Stomach (tissue), 4 donors: ENCODE data around the gene INPP4B.

ENCODE experiments used
- EP300 ChIP-seq: sonication (generic); formaldehyde crosslinking; IDR thresholded peaks from one replicate; pipeline ENCODE4 v1.6.1; 2017; ENCODE audit warnings: antibody characterized with exemption
- POLR2AphosphoS5 ChIP-seq, 3 donors: sonication (generic); formaldehyde crosslinking; IDR thresholded peaks; one replicate each; pipeline ENCODE4 v1.6.1; 2016; ENCODE audit warnings: antibody characterized with exemption in 3 of 3
- TF ChIP-seq, protein P1 (sequence below), 7 experiments: fragments of 450-650 bp in 4 of 7; fragments of 200-600 bp in 3 of 7; sonication (generic) in 3 of 7; IDR thresholded peaks; one replicate each; pipeline ENCODE4 v1.5.1; 2016 to 2019; ENCODE audit warnings: antibody characterized with exemption in 7 of 7, control low read depth in 2 of 7, mild to moderate bottlenecking in 1 of 7

DNA sequence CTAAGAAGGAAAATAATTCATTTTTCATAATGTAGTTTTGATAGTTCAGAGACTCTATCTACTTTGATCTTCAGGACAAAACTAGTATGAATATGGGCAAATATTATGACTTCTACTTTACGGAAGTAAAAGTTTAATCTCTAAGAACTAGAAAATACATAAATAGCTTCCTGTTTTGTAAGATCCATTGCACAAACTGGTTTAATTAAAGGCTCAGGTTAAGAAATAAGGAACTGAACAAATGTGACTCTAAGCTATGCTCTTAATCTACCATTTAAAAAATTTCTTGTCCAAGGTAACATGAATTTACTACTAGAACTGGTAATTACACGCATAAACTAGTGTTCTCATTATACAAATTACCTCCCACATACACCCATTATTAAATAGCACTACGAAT lies 360.6 kb downstream of the INPP4B start:
- TF ChIP-seq, protein P1, sequence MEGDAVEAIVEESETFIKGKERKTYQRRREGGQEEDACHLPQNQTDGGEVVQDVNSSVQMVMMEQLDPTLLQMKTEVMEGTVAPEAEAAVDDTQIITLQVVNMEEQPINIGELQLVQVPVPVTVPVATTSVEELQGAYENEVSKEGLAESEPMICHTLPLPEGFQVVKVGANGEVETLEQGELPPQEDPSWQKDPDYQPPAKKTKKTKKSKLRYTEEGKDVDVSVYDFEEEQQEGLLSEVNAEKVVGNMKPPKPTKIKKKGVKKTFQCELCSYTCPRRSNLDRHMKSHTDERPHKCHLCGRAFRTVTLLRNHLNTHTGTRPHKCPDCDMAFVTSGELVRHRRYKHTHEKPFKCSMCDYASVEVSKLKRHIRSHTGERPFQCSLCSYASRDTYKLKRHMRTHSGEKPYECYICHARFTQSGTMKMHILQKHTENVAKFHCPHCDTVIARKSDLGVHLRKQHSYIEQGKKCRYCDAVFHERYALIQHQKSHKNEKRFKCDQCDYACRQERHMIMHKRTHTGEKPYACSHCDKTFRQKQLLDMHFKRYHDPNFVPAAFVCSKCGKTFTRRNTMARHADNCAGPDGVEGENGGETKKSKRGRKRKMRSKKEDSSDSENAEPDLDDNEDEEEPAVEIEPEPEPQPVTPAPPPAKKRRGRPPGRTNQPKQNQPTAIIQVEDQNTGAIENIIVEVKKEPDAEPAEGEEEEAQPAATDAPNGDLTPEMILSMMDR (IDR thresholded peaks at IDR 0.05): no peak
- no peak for TF ChIP-seq EP300
- no peak for TF ChIP-seq POLR2AphosphoS5 (IDR thresholded peaks at IDR 0.05)
